ENCODE results near the gene HOXB13. TPM values are rescaled to one million over a fixed set of nuclear protein-coding genes. Genes with fewer than 3 reads are reported as not detected.

HOXB13 gene
- total RNA-seq, 4 donors from 2014 or later: 0.27 TPM; not detected in 3

DNA sequence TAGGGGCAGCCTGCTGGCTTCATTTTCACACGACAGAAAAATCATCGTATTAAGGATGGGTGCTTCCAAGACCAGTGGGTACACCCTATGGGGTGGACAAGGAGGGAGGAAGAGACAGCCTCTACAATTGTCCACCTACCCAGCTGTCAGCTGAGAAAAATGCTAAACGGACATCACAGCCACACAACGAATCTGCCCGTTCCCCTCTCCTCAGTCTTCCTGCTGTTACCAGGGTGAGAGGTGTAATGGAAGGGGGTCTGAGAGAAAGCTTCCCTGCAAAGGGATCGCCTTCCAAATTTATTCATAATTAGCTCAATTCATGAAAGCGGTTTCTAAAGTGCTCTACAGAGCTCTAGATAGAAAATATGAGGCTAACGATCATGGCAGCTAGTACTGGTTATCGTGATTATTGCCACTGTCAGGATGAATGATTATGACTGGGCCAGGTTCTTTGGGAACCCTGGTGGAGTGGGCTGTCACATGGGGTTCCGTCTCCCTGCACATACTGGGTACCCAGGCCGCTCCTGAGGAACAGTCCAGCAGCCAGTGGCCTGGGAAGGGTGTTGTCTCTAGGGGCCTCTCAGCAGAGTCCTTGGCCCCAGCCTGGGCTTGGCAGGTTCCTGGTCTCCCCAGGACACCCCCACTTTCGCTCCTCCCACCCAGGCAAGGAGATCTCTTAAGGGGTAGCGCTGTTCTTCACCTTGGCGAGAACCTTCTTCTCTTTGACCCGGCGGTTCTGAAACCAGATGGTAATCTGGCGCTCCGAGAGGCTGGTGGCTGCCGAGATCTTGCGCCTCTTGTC lies 2.2 kb downstream of the HOXB13 start:
- intact Hi-C loops (cut with DNase I): loop anchor here (5.0 to 10.0 kb wide), 2 partner anchors 66 to 158 kb away; no protein-coding TSS in a partner anchor
- Histone ChIP-seq H3K9me3 (no peaks in the 10 kb centered on the region), H3K4me3 (replicated peaks in 1 of 3) (no peak overlapping the region), H3K36me3 (no peaks in the 10 kb centered on the region), H3K27ac (no peak overlapping the region), H3K27me3 (peaks cover 77% of the 10 kb centered on the region), H3K4me1 (peaks cover 7 to 39% of the 10 kb centered on the region in 2 donors)
- TF ChIP-seq CTCF (IDR thresholded peaks at IDR 0.05) (no peak), POLR2A (IDR thresholded peaks at IDR 0.05) (no peak)
- WGBS, 2 donors: 15 to 17% methylated on average over 9 to 18 of the region's 20 CpGs
- no peak for DNase-seq

DNA sequence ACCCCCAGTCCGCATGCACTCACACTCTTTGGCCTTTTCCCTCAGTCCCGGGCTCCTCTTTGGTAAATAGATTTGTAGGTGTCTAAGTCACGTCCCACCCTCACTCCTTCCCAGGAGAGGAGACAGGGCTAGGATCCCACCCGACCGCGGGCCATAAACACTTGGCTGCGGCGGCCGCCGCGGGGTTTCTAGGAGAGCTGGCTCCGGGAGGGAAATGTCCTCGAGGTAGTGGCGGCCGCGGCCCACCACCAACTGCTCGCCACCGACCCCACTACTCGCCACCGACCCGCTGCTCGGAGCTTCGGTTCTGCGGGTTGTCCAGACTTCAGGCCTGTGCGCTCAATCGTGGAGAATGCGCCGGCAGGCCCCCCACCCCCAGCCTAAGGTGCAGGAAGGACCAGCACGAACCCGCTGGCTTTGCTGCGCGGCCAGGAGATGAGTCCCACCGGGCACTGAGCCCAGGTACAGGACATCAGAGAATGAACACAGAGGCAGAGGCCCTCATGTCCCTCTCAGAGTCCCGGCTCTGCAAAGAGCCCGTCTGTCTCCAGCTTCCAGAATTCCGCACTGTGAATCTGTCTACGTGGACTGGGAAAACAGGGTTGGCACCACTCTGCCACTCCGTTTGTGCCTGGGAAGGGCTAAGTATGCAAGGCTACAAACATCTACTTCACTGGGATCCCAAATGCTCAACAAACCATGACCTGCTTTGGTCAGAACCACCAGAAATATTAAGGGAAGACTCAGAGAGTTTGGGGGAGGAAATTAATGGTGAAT lies 3.1 kb downstream of the HOXB13 start:
- Histone ChIP-seq H3K27ac (no peak overlapping the region), H3K27me3 (peaks cover 81% of the 10 kb centered on the region), H3K9me3 (no peaks in the 10 kb centered on the region), H3K4me3 (replicated peaks in 1 of 3) (no peak overlapping the region), H3K36me3 (no peaks in the 10 kb centered on the region), H3K4me1 (peaks cover 7 to 39% of the 10 kb centered on the region in 2 donors)
- intact Hi-C loops (cut with DNase I): loop anchor here (5.0 to 10.0 kb wide), 2 partner anchors 67 to 159 kb away; no protein-coding TSS in a partner anchor
- whole genome bisulfite sequencing, 2 donors: 5 to 7% methylated on average over 21 to 28 of the region's 38 CpGs
- DNase-seq: no peak
- TF ChIP-seq CTCF (IDR thresholded peaks at IDR 0.05): no peak
- TF ChIP-seq POLR2A (IDR thresholded peaks at IDR 0.05): no peak

GRCh38 chr17:48725004-48725287 lies 3.6 kb downstream of the HOXB13 start:
- no peak for TF ChIP-seq CTCF (IDR thresholded peaks at IDR 0.05)
- no peak for TF ChIP-seq POLR2A (IDR thresholded peaks at IDR 0.05)
- 3 to 5% methylated on average over 15 to 16 of the region's 16 CpGs for WGBS, 2 donors
- Histone ChIP-seq H3K27ac (no peak overlapping the region), H3K9me3 (no peaks in the 10 kb centered on the region), H3K4me3 (replicated peaks in 1 of 3) (no peak overlapping the region), H3K27me3 (peaks cover 85% of the 10 kb centered on the region), H3K4me1 (peaks cover 7 to 39% of the 10 kb centered on the region in 2 donors), H3K36me3 (no peaks in the 10 kb centered on the region)
- DNase-seq: no peak
- intact Hi-C loops (cut with DNase I): loop anchor here (5.0 to 10.0 kb wide), 2 partner anchors 67 to 160 kb away; no protein-coding TSS in a partner anchor

GRCh38 chr17:48724251-48725003 lies 4.1 kb downstream of the HOXB13 start:
- Histone ChIP-seq H3K36me3 (no peaks in the 10 kb centered on the region), H3K4me1 (peaks cover 7 to 39% of the 10 kb centered on the region in 2 donors), H3K27ac (no peak overlapping the region), H3K9me3 (no peaks in the 10 kb centered on the region), H3K27me3 (peaks cover 85% of the 10 kb centered on the region), H3K4me3 (replicated peaks in 1 of 3) (no peak overlapping the region)
- DNase-seq: peak; percentile 83 to 90
- intact Hi-C loops (cut with DNase I): loop anchor here (5.0 to 10.0 kb wide), 2 partner anchors 68 to 160 kb away; no protein-coding TSS in a partner anchor
- no peak for TF ChIP-seq POLR2A (IDR thresholded peaks at IDR 0.05)
- TF ChIP-seq CTCF (IDR thresholded peaks at IDR 0.05): peak; percentile 38 to 75 (median 60)
- WGBS, 2 donors: 10% methylated on average over 30 to 31 of the region's 32 CpGs

Measured in thyroid gland (tissue), 4 donors.